ENCODE data around the gene CAMTA1.

The CAMTA1 gene

DNA sequence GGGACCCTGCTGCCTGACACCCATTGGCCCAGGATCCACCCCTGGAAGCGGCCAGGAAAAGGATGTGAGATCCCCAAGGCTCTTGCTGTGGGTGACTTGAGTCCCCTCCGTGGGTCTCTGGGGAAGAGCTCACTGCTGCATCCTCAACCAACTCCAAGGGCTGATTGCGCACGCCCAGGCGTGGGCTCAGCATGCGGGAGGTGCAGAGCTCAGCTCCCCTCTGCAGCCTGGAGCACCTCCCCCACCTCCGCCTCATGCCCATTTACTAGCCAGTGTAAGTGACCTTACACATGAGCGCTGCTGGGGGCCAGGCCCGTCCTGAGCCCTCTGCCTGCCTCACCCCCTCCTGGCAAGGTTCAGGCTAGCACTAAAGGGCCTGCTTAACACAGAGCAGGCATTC lies 847.4 kb downstream of the CAMTA1 start:
- TF ChIP-seq EZH2 (optimal IDR thresholded peaks at IDR 0.05; ENCODE audit: low read depth, low read length): no peak
- TF ChIP-seq EZH2phosphoT487 (IDR thresholded peaks at IDR 0.05; ENCODE audit: low read length): no peak
- TF ChIP-seq, protein P1, sequence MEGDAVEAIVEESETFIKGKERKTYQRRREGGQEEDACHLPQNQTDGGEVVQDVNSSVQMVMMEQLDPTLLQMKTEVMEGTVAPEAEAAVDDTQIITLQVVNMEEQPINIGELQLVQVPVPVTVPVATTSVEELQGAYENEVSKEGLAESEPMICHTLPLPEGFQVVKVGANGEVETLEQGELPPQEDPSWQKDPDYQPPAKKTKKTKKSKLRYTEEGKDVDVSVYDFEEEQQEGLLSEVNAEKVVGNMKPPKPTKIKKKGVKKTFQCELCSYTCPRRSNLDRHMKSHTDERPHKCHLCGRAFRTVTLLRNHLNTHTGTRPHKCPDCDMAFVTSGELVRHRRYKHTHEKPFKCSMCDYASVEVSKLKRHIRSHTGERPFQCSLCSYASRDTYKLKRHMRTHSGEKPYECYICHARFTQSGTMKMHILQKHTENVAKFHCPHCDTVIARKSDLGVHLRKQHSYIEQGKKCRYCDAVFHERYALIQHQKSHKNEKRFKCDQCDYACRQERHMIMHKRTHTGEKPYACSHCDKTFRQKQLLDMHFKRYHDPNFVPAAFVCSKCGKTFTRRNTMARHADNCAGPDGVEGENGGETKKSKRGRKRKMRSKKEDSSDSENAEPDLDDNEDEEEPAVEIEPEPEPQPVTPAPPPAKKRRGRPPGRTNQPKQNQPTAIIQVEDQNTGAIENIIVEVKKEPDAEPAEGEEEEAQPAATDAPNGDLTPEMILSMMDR (IDR thresholded peaks at IDR 0.05; ENCODE audit: low read length): no peak
- H3K36me3 ChIP-seq (replicated peaks; ENCODE audit: insufficient read depth, low read length): no peaks in the 10 kb centered on the region
- H4K20me1 ChIP-seq (ENCODE audit: insufficient read depth, low read length): no peaks in the 10 kb centered on the region
- no peak overlapping the region for H2AFZ ChIP-seq (ENCODE audit: low read length)
- no peaks in the 10 kb centered on the region for H3F3A ChIP-seq (ENCODE audit: insufficient read depth, low read length)
- no peak overlapping the region for H3K9ac ChIP-seq (ENCODE audit: low read length)
- DNase-seq: no peak
- no peak overlapping the region for H3K4me2 ChIP-seq (ENCODE audit: low read depth, low read length)
- H3K4me3 ChIP-seq (ENCODE audit: low read length): no peak overlapping the region
- H3K9me3 ChIP-seq (replicated peaks; ENCODE audit: insufficient read depth, low read length): no peaks in the 10 kb centered on the region
- H3K79me2 ChIP-seq (ENCODE audit: low read length): no peaks in the 10 kb centered on the region
- no peaks in the 10 kb centered on the region for H3K4me1 ChIP-seq (ENCODE audit: low read length)
- peaks cover 98% of the 10 kb centered on the region for H3K27me3 ChIP-seq (replicated peaks; ENCODE audit: insufficient read depth, low read length)
- H3K9me2 ChIP-seq (replicated peaks; ENCODE audit: insufficient read depth, low read length): no peaks in the 10 kb centered on the region
- H3K27ac ChIP-seq (ENCODE audit: low read length): no peak overlapping the region

DNA sequence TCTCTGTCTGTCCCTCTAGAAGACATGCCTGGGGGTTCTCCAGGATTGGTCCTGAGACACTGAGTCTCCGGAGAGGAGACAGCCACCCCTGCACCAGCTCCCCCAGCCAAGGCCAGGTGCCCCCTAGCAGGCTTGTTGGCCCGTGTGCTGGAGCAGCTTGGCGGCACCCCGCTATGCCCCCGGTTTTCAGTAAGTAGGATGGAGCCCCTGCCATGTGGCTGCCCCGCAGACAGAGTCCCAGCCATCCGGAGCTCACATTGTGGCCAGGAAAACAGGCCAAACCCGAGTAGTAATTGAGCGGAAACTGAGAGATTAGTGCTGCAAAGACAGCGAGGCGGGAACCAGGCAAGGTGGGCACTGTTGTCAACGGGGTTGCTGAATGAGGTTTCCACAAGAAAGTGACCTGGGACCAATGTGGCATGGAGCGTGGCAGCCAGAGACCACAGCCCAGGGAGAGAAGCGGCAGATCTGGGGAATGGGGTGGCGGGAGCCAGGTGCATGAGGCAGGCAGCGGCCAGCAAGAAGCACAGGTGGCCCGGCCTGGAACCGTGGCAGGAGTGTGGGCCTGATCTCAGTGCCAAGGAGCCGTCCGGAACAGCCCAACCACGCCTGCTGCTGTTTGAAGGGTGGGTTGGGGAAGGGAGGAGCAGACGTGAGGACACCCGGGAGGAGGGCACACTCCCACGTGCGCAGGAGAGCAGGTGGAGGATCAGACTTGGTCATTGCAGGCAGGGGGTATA lies 848.4 kb downstream of the CAMTA1 start:
- H3K4me3 ChIP-seq (ENCODE audit: low read length): no peak overlapping the region
- no peak overlapping the region for H3K4me2 ChIP-seq (ENCODE audit: low read depth, low read length)
- H3K27me3 ChIP-seq (replicated peaks; ENCODE audit: insufficient read depth, low read length): peaks cover 98% of the 10 kb centered on the region
- H3K27ac ChIP-seq (ENCODE audit: low read length): no peak overlapping the region
- H3K79me2 ChIP-seq (ENCODE audit: low read length): no peaks in the 10 kb centered on the region
- no peak overlapping the region for H3K9ac ChIP-seq (ENCODE audit: low read length)
- DNase-seq: no peak
- H2AFZ ChIP-seq (ENCODE audit: low read length): no peak overlapping the region
- no peaks in the 10 kb centered on the region for H3K9me2 ChIP-seq (replicated peaks; ENCODE audit: insufficient read depth, low read length)
- H3K4me1 ChIP-seq (ENCODE audit: low read length): no peaks in the 10 kb centered on the region
- TF ChIP-seq EZH2phosphoT487 (IDR thresholded peaks at IDR 0.05; ENCODE audit: low read length): no peak
- no peak for TF ChIP-seq EZH2 (optimal IDR thresholded peaks at IDR 0.05; ENCODE audit: low read depth, low read length)
- TF ChIP-seq, protein P1 (IDR thresholded peaks at IDR 0.05; ENCODE audit: low read length): no peak
- no peaks in the 10 kb centered on the region for H4K20me1 ChIP-seq (ENCODE audit: insufficient read depth, low read length)
- H3K9me3 ChIP-seq (replicated peaks; ENCODE audit: insufficient read depth, low read length): no peaks in the 10 kb centered on the region
- H3K36me3 ChIP-seq (replicated peaks; ENCODE audit: insufficient read depth, low read length): no peaks in the 10 kb centered on the region
- no peaks in the 10 kb centered on the region for H3F3A ChIP-seq (ENCODE audit: insufficient read depth, low read length)

DNA sequence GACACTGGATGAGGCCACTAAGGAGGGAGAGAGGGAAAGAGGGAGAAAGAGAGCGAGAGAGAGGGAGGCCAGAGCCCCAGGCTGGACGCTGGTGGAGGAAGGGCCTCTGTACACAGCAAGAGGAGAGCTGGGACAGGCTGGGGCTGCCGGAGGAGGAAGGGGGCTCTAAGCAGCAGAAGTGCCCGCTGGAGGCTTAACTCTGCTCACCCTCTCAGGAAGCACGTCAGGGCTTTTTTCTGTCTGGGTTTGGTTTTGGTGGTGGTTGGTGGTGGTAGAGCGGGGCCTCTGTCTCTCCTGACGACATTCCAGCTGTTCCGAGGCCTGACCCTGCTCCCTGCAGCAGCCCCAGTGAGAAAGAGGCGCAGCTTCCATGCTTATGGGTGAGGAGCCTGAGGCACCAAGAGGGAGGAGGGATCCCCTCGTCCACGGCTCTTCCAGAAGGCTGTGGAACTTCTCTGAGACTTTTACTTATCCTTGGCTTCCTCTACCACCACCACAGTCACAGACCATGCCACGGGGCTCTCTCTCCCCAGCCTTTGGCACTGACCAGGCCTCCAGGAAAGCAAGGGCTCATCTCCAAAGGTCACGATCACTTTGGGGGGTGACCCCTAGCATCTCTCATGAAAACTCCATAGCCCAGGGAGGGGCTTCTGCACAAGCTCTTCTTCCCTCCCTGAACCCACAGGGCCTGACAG lies 849.4 kb downstream of the CAMTA1 start:
- Histone ChIP-seq H3K4me2 (ENCODE audit: low read depth, low read length) (no peak overlapping the region), H3K9me2 (replicated peaks; ENCODE audit: insufficient read depth, low read length) (no peaks in the 10 kb centered on the region), H3K27ac (ENCODE audit: low read length) (no peak overlapping the region), H3K9ac (ENCODE audit: low read length) (no peak overlapping the region), H3F3A (ENCODE audit: insufficient read depth, low read length) (no peaks in the 10 kb centered on the region), H3K4me3 (ENCODE audit: low read length) (no peak overlapping the region), H2AFZ (ENCODE audit: low read length) (no peak overlapping the region), H3K4me1 (ENCODE audit: low read length) (no peaks in the 10 kb centered on the region), H3K36me3 (replicated peaks; ENCODE audit: insufficient read depth, low read length) (no peaks in the 10 kb centered on the region), H3K27me3 (replicated peaks; ENCODE audit: insufficient read depth, low read length) (peaks cover 97% of the 10 kb centered on the region), H3K79me2 (ENCODE audit: low read length) (no peaks in the 10 kb centered on the region), H3K9me3 (replicated peaks; ENCODE audit: insufficient read depth, low read length) (no peaks in the 10 kb centered on the region), H4K20me1 (ENCODE audit: insufficient read depth, low read length) (no peaks in the 10 kb centered on the region)
- DNase-seq: no peak
- TF ChIP-seq, protein P1 (IDR thresholded peaks at IDR 0.05; ENCODE audit: low read length): no peak
- TF ChIP-seq EZH2phosphoT487 (IDR thresholded peaks at IDR 0.05; ENCODE audit: low read length) (no peak), EZH2 (optimal IDR thresholded peaks at IDR 0.05; ENCODE audit: low read depth, low read length) (no peak)
